Natural killer cell treated with Interleukin-12 subunit alpha and Interleukin-12 subunit beta and Interleukin-15 and Interleukin-18, amount 100 ng/mL, for 72 hours (primary cell): Measurements from ENCODE around the gene DLG2. TPM values are rescaled to one million over a fixed set of nuclear protein-coding genes. Genes with fewer than 3 reads are reported as not detected.

ENCODE experiments used
- ATAC-seq, 2 donors: fragments of 150-1000 bp; cut with Tn5 transposase in 1 of 2; sonication (Bioruptor Pico), chemical (Tn5 transposase) in 1 of 2; 2 replicates each; pipeline ENCODE4 v1.10.0; 2021
- DNase-seq: peaks from one replicate; pipeline ENCODE4 v3.0.0; 2022; ENCODE audit warnings: low spot score
- H3K27ac Mint-ChIP-seq, 2 donors: 1 replicate in 1 of 2; 2 replicates in 1 of 2; pipeline ENCODE4 v1.8.0; 2022; ENCODE audit warnings: mixed read lengths in 2 of 2, mild to moderate bottlenecking in 1 of 2, moderate library complexity in 1 of 2
- H3K27me3 Mint-ChIP-seq, 2 donors: 1 replicate in 1 of 2; 2 replicates in 1 of 2; pipeline ENCODE4 v1.8.0; 2022; ENCODE audit warnings: mixed read lengths in 2 of 2
- H3K36me3 Mint-ChIP-seq: one replicate; pipeline ENCODE4 v1.8.0; 2022; ENCODE audit warnings: mixed read lengths
- H3K4me1 Mint-ChIP-seq, 2 donors: 1 replicate in 1 of 2; 2 replicates in 1 of 2; pipeline ENCODE4 v1.8.0; 2022; ENCODE audit warnings: low read depth in 2 of 2, mixed read lengths in 2 of 2, mild to moderate bottlenecking in 1 of 2
- H3K4me3 Mint-ChIP-seq: one replicate; pipeline ENCODE4 v1.8.0; 2022; ENCODE audit warnings: mixed read lengths
- H3K9me3 Mint-ChIP-seq: 2 replicates; pipeline ENCODE4 v1.8.0; 2022; ENCODE audit warnings: mixed read lengths
- total RNA-seq, 2 donors: library from RNA; stranded (reverse); gene quantifications; one replicate each; pipeline ENCODE4 v1.2.3, GENCODE V29; 2022

DLG2 gene
- total RNA-seq, 2 donors from 2014 or later: 1.1 to 1.7 TPM

DNA sequence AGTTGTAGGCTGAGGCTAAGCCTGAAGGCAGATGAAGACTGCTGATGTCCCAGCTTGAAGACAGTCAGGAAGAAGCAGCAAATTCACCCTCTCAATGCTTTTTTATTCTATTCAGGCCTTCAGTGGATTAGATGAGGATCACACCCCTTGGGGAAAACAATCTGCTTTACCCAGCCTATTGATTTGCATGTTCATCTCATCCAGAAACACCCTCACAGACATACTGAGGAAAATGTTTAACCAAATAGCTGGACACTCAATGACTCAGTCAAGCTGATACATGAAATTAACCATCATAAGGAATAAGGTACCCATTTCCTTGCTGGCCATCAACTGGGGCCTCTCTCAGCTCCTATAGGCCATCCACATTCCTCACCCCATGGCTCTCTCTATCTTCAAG lies 1791.1 kb downstream of the DLG2 start:
- Mint-ChIP-seq H3K4me3 (no peak overlapping the region), H3K36me3 (no peaks in the 10 kb centered on the region), H3K27me3 (no peaks in the 10 kb centered on the region), H3K27ac (no peak overlapping the region), H3K4me1 (no peaks in the 10 kb centered on the region), H3K9me3 (no peaks in the 10 kb centered on the region)
- ATAC-seq (no peak), DNase-seq (no peak)

DNA sequence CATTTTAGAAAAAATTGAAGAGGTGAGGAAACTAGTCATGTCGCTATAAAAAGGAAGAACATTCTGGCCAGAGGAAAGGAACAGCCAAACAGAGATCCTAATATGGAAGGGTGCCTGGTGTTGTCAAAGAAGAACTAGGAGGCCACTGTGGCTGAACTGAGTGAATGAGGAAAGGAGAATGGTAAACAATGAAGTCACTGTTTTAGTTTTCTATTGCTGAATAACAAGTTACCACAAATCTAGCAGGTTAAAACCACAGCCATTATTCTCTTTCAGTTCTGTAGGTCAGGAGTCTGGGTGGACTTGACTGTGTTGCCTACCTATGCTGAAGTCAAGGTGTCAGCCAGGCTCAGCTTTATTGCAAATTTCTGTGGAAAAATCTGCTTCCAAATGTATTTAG lies 1791.7 kb downstream of the DLG2 start:
- Mint-ChIP-seq H3K4me3 (no peak overlapping the region), H3K9me3 (no peaks in the 10 kb centered on the region), H3K27me3 (no peaks in the 10 kb centered on the region), H3K27ac (no peak overlapping the region), H3K36me3 (no peaks in the 10 kb centered on the region), H3K4me1 (no peaks in the 10 kb centered on the region)
- DNase-seq: no peak
- ATAC-seq: no peak

DNA sequence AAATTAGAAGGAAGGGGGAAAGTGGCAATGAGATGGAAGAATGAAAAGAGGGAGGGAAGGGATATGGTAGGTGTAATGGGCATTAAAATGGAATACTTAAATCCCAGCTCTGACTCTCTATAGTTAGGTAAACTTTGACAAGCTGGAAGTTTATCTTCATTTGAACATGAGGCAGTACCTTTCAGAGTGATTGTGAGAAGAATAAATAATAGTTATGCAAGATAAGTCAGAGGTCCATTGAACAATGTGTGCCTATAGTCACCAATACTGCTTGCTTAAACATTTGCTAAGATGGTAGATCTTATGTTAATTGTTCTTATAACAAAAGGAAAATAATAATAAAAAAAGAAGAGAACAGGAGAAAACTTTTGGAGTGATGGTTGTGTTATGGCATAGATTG lies 1795.2 kb downstream of the DLG2 start:
- Mint-ChIP-seq H3K27ac (no peak overlapping the region), H3K27me3 (no peaks in the 10 kb centered on the region), H3K4me1 (no peaks in the 10 kb centered on the region), H3K9me3 (no peaks in the 10 kb centered on the region), H3K36me3 (no peaks in the 10 kb centered on the region), H3K4me3 (no peak overlapping the region)
- no peak for ATAC-seq
- no peak for DNase-seq

DNA sequence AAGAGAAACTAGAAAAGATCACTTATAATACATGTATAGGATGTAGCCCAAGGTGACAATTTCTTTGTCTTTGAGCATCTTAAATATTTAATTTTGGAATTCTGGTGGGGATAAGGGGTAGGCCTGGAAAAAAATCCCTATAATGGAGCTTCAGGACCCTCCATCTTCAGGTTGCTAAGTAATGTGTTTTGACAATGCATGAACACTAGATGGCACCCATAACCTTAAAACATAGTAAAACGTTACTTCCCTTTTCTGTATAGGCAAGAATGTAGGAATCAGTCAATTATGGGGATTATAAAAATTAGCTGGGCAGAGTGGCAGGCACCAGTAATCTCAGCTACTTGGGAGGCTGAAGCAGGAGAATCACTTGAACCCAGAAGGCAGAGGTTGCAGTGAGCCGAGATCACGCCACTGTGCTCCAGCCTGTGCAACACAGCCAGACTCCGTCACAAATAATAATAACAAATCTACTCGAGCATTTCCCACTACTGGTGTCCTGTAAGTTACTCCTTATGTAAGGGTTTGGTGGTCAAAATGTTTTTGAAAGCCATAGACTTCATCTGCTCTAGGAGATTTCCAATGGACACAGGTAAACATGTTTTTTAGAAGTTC lies 1799.1 kb downstream of the DLG2 start:
- H3K27ac Mint-ChIP-seq: no peak overlapping the region
- no peaks in the 10 kb centered on the region for H3K36me3 Mint-ChIP-seq
- ATAC-seq (no peak), DNase-seq (no peak)
- no peaks in the 10 kb centered on the region for H3K4me1 Mint-ChIP-seq
- no peak overlapping the region for H3K4me3 Mint-ChIP-seq
- no peaks in the 10 kb centered on the region for H3K27me3 Mint-ChIP-seq
- H3K9me3 Mint-ChIP-seq: no peaks in the 10 kb centered on the region

DNA sequence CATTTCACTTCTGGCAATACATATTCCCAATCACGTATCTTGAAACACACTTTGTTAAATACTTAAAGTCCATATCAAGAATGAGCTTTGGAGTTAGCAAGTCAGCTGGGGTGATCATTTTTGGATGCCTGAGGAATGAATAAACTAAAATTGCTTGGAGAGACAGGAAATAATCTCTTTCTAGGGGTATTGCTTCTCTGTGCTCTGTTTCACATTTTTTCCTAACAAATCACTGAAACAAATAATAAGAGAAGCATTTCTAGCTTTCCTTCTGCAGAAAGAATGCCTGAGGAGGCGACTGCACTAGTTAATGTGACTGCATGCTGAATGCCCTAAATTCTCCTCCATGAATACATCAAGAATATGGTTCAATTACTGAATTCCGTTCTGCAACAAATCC lies 1799.6 kb downstream of the DLG2 start:
- Mint-ChIP-seq H3K36me3 (no peaks in the 10 kb centered on the region), H3K27ac (no peak overlapping the region)

DNA sequence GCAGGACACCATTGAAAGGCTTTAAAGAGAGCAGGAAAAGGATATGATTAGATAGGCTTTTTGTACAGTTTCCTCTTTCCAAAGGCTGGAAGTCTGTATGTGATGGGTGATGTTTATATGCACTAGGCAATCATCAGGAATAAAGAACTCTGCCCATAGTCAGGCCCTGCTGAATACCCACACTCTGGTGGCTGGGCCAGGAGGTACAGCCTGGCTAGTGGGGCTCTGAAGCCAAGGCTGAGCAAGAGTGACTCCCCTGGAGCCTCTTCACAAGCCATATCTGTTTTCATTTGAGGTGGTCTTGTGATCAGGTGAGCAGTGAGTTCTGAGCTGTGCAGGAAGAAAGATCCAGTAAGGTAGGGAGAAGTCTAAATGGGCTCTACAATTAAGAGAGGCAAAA lies 1801.1 kb downstream of the DLG2 start:
- ATAC-seq: peak in 1 of 2 donors; percentile 6
- DNase-seq: no peak
- Mint-ChIP-seq H3K27me3 (no peaks in the 10 kb centered on the region), H3K9me3 (no peaks in the 10 kb centered on the region), H3K27ac (no peak overlapping the region), H3K4me1 (no peaks in the 10 kb centered on the region), H3K36me3 (no peaks in the 10 kb centered on the region), H3K4me3 (no peak overlapping the region)

More for the DNA sequence above, 1799.6 kb downstream of the DLG2 start:
- no peak for ATAC-seq
- no peak for DNase-seq
- Mint-ChIP-seq H3K4me1 (no peaks in the 10 kb centered on the region), H3K4me3 (no peak overlapping the region), H3K27me3 (no peaks in the 10 kb centered on the region), H3K9me3 (no peaks in the 10 kb centered on the region)

DNA sequence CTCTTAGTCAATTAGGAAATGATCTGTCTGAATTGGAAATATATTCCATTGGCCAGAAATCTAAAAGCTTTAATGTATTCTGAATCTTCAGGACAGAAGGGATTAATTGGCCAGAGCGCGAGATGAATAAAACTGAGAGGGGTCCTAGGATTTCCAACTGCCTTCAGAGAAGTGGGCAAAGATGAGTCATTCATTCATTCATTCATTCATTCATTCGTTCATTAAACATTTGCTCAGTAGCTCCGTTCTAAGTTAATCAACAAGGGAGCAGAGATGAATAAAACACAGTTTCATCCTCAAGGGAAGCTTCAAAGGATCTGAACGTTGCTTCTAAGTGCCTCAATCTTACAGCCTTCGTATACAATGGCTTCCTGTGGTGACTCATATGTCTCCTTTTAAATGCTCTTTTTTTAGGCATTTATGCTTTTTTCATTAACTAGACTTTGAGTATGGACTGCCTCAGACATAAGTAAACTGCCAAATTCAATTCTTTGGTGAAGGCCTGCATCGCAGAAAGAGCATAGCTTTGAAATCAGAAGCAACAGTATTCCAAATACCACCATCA lies 1803.6 kb downstream of the DLG2 start:
- no peaks in the 10 kb centered on the region for H3K4me1 Mint-ChIP-seq
- no peaks in the 10 kb centered on the region for H3K27me3 Mint-ChIP-seq
- DNase-seq (no peak), ATAC-seq (no peak)
- no peak overlapping the region for H3K4me3 Mint-ChIP-seq
- no peak overlapping the region for H3K27ac Mint-ChIP-seq
- no peaks in the 10 kb centered on the region for H3K9me3 Mint-ChIP-seq
- no peaks in the 10 kb centered on the region for H3K36me3 Mint-ChIP-seq

DNA sequence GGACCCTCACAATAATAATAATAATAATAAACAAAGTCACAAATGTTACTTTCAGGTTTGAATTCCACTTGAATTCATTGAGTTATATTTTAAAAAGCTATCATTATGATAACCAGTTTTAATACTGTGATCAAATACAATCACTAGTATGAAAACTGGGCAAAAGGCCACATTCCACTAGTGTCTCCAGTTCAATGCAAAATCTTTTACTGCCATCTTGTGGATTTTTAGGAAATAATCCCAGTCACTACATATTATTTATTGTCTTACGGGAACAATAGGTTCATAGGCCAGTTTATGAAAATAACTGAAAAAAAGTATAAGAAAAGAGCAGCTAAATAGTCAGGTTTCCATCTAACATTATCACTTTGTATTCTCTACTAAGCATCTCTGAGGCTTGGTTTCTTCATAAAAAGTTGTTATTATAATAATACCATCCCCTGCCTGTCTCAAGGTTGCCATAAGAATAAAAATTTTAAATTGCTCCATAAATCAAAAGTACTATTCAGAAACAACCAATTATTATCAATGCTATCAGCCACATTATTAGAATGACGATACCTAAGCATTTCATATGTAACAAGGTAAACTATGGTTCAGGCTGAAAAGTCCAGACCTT lies 1807.1 kb downstream of the DLG2 start:
- Mint-ChIP-seq H3K27me3 (no peaks in the 10 kb centered on the region), H3K4me3 (no peak overlapping the region), H3K9me3 (no peaks in the 10 kb centered on the region), H3K36me3 (no peaks in the 10 kb centered on the region), H3K4me1 (no peaks in the 10 kb centered on the region), H3K27ac (no peak overlapping the region)
- no peak for ATAC-seq
- no peak for DNase-seq

DNA sequence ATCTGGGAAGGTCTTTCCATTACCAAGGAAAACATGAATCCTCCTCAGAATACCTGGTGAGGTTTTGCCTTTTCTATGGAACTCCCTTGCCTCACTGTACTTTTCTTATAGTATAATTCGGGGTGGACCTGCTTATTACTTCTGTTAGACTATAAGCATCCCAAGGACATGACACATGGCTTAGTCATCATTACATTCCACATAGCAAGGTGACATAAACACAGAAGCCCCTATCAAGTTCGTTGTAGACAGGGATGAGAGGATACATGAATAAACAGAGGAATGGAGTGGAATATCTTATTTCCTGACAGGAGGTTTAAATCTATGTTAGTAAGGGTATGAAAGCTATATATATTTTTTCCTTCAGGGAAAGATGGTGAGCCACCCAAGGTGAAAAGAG lies 1808.8 kb downstream of the DLG2 start:
- ATAC-seq (no peak), DNase-seq (no peak)
- Mint-ChIP-seq H3K4me1 (no peaks in the 10 kb centered on the region), H3K27ac (no peak overlapping the region), H3K36me3 (no peaks in the 10 kb centered on the region), H3K27me3 (no peaks in the 10 kb centered on the region), H3K9me3 (no peaks in the 10 kb centered on the region), H3K4me3 (no peak overlapping the region)

DNA sequence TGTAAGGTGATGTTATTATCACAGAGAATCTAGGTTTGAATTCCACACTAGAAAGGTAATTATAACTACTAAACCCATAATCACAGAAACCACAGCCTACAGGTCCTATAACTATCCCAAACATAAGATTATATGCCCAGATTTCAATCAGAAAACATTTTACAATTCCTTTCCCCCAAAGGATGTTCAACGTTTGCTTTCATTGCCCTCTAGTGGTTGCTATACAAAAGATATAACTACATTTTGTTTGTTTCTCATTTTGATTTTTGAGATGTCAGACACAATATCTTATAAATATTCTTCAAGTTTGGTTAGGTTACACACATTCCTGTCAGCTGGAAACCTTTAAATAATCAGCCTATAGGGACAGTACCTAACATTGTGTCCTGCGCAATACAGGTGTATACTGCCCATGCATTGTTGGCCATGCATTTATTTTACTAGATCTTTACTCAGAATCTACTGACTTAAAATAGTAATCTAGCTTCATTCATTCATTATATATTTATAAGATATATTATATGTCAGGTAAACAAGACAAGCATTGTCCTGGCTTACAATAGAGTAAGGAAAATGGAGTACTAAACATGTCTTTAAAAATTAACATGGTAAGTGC lies 1810.5 kb downstream of the DLG2 start:
- DNase-seq (no peak), ATAC-seq (no peak)
- Mint-ChIP-seq H3K27ac (no peak overlapping the region), H3K4me3 (no peak overlapping the region), H3K9me3 (no peaks in the 10 kb centered on the region), H3K4me1 (no peaks in the 10 kb centered on the region), H3K36me3 (no peaks in the 10 kb centered on the region), H3K27me3 (no peaks in the 10 kb centered on the region)

DNA sequence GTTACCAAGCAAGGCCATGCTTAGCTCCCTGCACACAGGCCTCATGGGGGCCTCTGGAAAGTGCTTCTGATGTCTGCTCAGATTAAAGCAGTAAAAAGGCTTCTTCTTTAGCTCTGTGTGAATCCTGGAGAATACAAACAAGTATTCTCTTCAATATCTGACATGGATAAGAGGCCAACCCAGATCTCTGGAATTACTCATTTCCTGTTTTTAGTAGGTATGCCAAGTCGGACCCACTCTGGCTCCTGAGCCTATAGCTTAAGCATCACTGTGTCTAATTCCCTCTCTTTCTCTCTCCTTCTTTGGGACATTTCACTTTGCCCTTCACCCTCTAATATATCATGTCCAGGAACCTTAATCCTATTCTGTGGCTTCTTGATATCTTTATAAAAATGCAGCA lies 1811.4 kb downstream of the DLG2 start:
- H3K27ac Mint-ChIP-seq: no peak overlapping the region
- H3K27me3 Mint-ChIP-seq: no peaks in the 10 kb centered on the region
- DNase-seq (no peak), ATAC-seq (no peak)
- no peaks in the 10 kb centered on the region for H3K4me1 Mint-ChIP-seq
- H3K36me3 Mint-ChIP-seq: no peaks in the 10 kb centered on the region
- H3K4me3 Mint-ChIP-seq: no peak overlapping the region
- H3K9me3 Mint-ChIP-seq: no peaks in the 10 kb centered on the region

DNA sequence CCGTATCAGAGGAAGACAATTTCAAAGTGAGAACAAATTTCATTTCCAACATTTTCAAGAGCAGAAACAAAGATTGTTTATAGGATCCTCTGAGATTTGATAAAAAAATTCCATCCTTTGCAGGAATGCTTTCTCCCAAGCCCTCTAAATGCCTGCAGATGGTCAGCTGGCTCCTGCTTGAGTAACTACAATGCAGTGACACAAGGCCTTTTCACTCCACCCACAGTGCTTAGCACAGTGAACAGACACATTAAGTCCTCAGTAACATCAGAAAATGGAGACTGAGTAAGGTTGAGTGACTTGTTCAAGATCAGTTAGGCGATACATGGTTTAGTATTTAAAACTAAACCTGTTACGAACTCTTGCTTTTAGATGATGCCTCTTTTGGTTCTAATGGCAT lies 1813.8 kb downstream of the DLG2 start:
- H3K9me3 Mint-ChIP-seq: no peaks in the 10 kb centered on the region
- no peaks in the 10 kb centered on the region for H3K4me1 Mint-ChIP-seq
- H3K27me3 Mint-ChIP-seq: peaks cover 3 to 8% of the 10 kb centered on the region in 2 donors
- no peaks in the 10 kb centered on the region for H3K36me3 Mint-ChIP-seq
- H3K27ac Mint-ChIP-seq: no peak overlapping the region
- no peak overlapping the region for H3K4me3 Mint-ChIP-seq
- DNase-seq: no peak
- no peak for ATAC-seq

DNA sequence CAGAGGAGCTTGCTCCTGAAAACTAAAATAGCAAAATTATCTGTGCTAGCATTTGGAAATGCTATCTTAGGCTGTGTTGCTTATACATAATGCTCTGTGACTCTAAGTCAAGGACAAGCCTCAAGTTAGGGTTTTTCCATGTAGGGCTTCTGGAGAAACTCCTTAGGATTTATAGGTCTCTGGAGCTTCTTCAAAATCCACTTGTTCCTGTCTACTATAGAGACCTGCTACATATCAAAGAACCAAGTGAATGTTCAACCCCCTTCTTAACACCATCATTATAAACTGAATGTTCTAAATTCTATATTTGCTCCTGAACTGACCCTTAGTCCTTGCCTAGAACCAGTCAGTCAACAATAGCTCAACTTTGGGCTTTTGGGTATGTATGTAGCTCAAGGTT lies 1817.9 kb downstream of the DLG2 start:
- H3K27me3 Mint-ChIP-seq: peaks cover 3 to 8% of the 10 kb centered on the region in 2 donors
- no peaks in the 10 kb centered on the region for H3K4me1 Mint-ChIP-seq
- H3K27ac Mint-ChIP-seq: no peak overlapping the region
- H3K36me3 Mint-ChIP-seq: no peaks in the 10 kb centered on the region
- no peak overlapping the region for H3K4me3 Mint-ChIP-seq
- ATAC-seq (no peak), DNase-seq (no peak)
- H3K9me3 Mint-ChIP-seq: no peaks in the 10 kb centered on the region

DNA sequence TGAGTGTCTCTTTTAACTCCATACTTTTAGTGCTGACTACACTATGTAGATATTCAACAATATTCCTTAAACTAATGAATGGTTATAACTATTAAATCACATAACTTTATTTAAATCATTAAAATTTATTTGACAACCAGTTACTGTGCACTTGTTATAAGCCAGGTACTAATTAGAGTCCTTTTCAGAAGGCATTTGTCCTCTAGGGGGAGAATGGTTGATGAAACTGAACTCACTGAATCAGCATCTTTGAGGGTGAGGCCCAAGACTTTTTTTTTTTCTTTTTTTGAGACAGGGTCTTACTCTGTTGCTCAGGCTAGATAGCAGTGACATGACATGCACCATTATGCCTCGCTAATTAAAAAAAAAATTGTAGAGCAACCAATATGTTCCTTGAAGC lies 1825.3 kb downstream of the DLG2 start:
- H3K4me1 Mint-ChIP-seq: no peaks in the 10 kb centered on the region
- H3K4me3 Mint-ChIP-seq: no peak overlapping the region
- H3K9me3 Mint-ChIP-seq: peaks cover 3% of the 10 kb centered on the region
- H3K27ac Mint-ChIP-seq: no peak overlapping the region
- ATAC-seq: no peak
- no peak for DNase-seq
- no peaks in the 10 kb centered on the region for H3K27me3 Mint-ChIP-seq
- no peaks in the 10 kb centered on the region for H3K36me3 Mint-ChIP-seq
